B cell (primary cell): ENCODE measurements around the gene IRF2BPL. TPM values are rescaled to one million over a fixed set of nuclear protein-coding genes. Genes with fewer than 3 reads are reported as not detected.
A peak's percentile ranks its signal among the peaks of the same experiment; 100 is the strongest.

ENCODE experiments used
- ATAC-seq: fragments of 200-7000 bp; cut with Tn5 transposase; one replicate; pipeline ENCODE4 v1.10.0; 2021; ENCODE audit warnings: low read depth, mild to moderate bottlenecking, moderate number of reproducible peaks, moderate library complexity
- CTCF ChIA-PET: fragments of 350-600 bp; sonication (Branson Sonifier 250); formaldehyde crosslinking; loops from one replicate; lab custom pipeline; 2021; ENCODE audit warnings: antibody characterized with exemption, inconsistent platforms; lab: Charles Lee
- POLR2A ChIA-PET: fragments of 350-600 bp; sonication (Branson Sonifier 250); formaldehyde crosslinking; loops from one replicate; lab custom pipeline; 2021; ENCODE audit warnings: antibody characterized with exemption; lab: Charles Lee
- DNase-seq: peaks from one replicate; pipeline ENCODE4 v3.0.0; 2013
- H2AFZ ChIP-seq: 2 replicates; pipeline ENCODE4 v1.6.1; 2012; ENCODE audit warnings: mild to moderate bottlenecking, low read depth, low read length; ENCODE audit not compliant: insufficient read depth, poor library complexity, severe bottlenecking
- H3K27ac ChIP-seq, 2 donors: 1 replicate in 1 of 2; 2 replicates in 1 of 2; pipeline ENCODE4 v1.5.1; 2012 to 2013; ENCODE audit warnings: low read length in 2 of 2, mild to moderate bottlenecking in 2 of 2, moderate library complexity in 1 of 2
- H3K27me3 ChIP-seq, 4 experiments: fragments of 200-600 bp in 1 of 4; sonication (generic) in 1 of 4; replicated peaks in 1 of 4; 1 replicate in 2 of 4; 2 replicates in 2 of 4; pipeline versions ENCODE4 v1.6.1 to v1.7.0; 2013 to 2016; ENCODE audit warnings: low read length in 3 of 4, mild to moderate bottlenecking in 2 of 4, mixed read lengths in 1 of 4, moderate library complexity in 1 of 4; ENCODE audit not compliant: insufficient read depth in 4 of 4, control insufficient read depth in 3 of 4; ENCODE audit errors: control extremely low read depth in 1 of 4
- H3K36me3 ChIP-seq, 2 experiments: replicated peaks in 1 of 2; 1 replicate in 1 of 2; 2 replicates in 1 of 2; pipeline versions ENCODE4 v1.6.1 to v1.7.1; 2013; ENCODE audit warnings: low read length in 1 of 2; ENCODE audit not compliant: insufficient read depth in 2 of 2, control insufficient read depth in 1 of 2; ENCODE audit errors: control extremely low read depth in 1 of 2, extremely low read depth in 1 of 2
- H3K4me1 ChIP-seq, 2 donors: fragments of 200-600 bp in 1 of 2; sonication (generic) in 1 of 2; 1 replicate in 1 of 2; 2 replicates in 1 of 2; pipeline versions ENCODE4 v1.5.1 to v1.6.1; 2013 to 2017; ENCODE audit warnings: low read length in 2 of 2; ENCODE audit not compliant: control insufficient read depth in 2 of 2, insufficient read depth in 2 of 2
- H3K4me2 ChIP-seq: replicated peaks from 2 replicates; pipeline ENCODE3; 2012; ENCODE audit warnings: mild to moderate bottlenecking, low read depth, low read length; ENCODE audit not compliant: poor library complexity, severe bottlenecking
- H3K4me3 ChIP-seq, 5 experiments: fragments of 200-600 bp in 1 of 5; sonication (generic) in 1 of 5; 1 replicate in 3 of 5; 2 replicates in 2 of 5; pipeline versions ENCODE4 v1.5.1 to v1.7.0; 2011 to 2016; ENCODE audit warnings: low read length in 4 of 5, mild to moderate bottlenecking in 4 of 5, low read depth in 2 of 5, control low read depth in 1 of 5, moderate library complexity in 1 of 5; ENCODE audit not compliant: insufficient read depth in 1 of 5; ENCODE audit errors: control extremely low read depth in 1 of 5, extremely low read depth in 1 of 5
- H3K79me2 ChIP-seq: fragments of 200-600 bp; sonication (generic); one replicate; pipeline ENCODE4 v1.6.0; 2016; ENCODE audit warnings: low read length; ENCODE audit not compliant: control insufficient read depth, insufficient read depth
- H3K9ac ChIP-seq: fragments of 200-600 bp; sonication (generic); 2 replicates; pipeline ENCODE4 v1.6.1; 2017; ENCODE audit warnings: mild to moderate bottlenecking, low read length, moderate library complexity
- H3K9me3 ChIP-seq, 3 donors: one replicate each; pipeline versions ENCODE4 v1.6.1 to v1.7.1; 2013; ENCODE audit warnings: low read length in 2 of 3; ENCODE audit not compliant: control insufficient read depth in 2 of 3, insufficient read depth in 1 of 3; ENCODE audit errors: control extremely low read depth in 1 of 3
- H4K20me1 ChIP-seq: 2 replicates; pipeline ENCODE4 v1.6.0; 2012; ENCODE audit warnings: mild to moderate bottlenecking, low read length; ENCODE audit not compliant: insufficient read depth, control insufficient read depth, poor library complexity, severe bottlenecking
- H3K27ac Mint-ChIP-seq: one replicate; pipeline ENCODE4 v1.8.0; 2021; ENCODE audit warnings: mixed read lengths
- H3K27me3 Mint-ChIP-seq: one replicate; pipeline ENCODE4 v1.8.0; 2021; ENCODE audit warnings: mixed read lengths
- H3K4me1 Mint-ChIP-seq: one replicate; pipeline ENCODE4 v1.8.0; 2021; ENCODE audit warnings: mixed read lengths
- H3K4me3 Mint-ChIP-seq: one replicate; pipeline ENCODE4 v1.8.0; 2021; ENCODE audit warnings: mixed read lengths
- H3K9me3 Mint-ChIP-seq: one replicate; pipeline ENCODE4 v1.8.0; 2022; ENCODE audit warnings: mixed read lengths; ENCODE audit not compliant: insufficient read depth
- EZH2 ChIP-seq: IDR thresholded peaks from 2 replicates; pipeline ENCODE4 v1.6.1; 2012; ENCODE audit warnings: borderline replicate concordance, low read depth, mild to moderate bottlenecking, moderate library complexity, low read length; ENCODE audit not compliant: insufficient read depth, poor library complexity, severe bottlenecking
- WGBS: methylation state at CpG from one replicate; pipeline ENCODE4 v1.1.5; 2013; ENCODE audit warnings: missing lambda C conversion rate; ENCODE audit not compliant: insufficient coverage; 5-methylcytosine and 5-hydroxymethylcytosine counted together
- intact Hi-C: fragments of 100-400 bp; cut with micrococcal nuclease; formaldehyde crosslinking; loops from one replicate; pipeline ENCODE4 v1.10.0; 2022
- polyA plus RNA-seq: library from polyadenylated mRNA; depleted of rRNA; stranded (reverse); fragments of >200 nt; gene quantifications from 2 replicates; pipeline ENCODE4 v1.2.3, GENCODE V29; 2012
- total RNA-seq, 2 donors: library from RNA; stranded (reverse); fragments of 120-200 nt in 1 of 2; gene quantifications; 1 replicate in 1 of 2; 2 replicates in 1 of 2; pipeline versions ENCODE4 v1.2.3 to v1.2.4, GENCODE V29; 2013 to 2022
- TF ChIP-seq, protein P1 (sequence below): fragments of 200-600 bp; IDR thresholded peaks from one replicate; pipeline ENCODE4 v1.8.0; 2022; ENCODE audit warnings: antibody characterized with exemption, mild to moderate bottlenecking

The IRF2BPL gene
- total and polyA plus RNA-seq, 2 donors (not counting 1 experiment from before 2014, with no cell fraction given) = 27.9 to 34.0 TPM

DNA sequence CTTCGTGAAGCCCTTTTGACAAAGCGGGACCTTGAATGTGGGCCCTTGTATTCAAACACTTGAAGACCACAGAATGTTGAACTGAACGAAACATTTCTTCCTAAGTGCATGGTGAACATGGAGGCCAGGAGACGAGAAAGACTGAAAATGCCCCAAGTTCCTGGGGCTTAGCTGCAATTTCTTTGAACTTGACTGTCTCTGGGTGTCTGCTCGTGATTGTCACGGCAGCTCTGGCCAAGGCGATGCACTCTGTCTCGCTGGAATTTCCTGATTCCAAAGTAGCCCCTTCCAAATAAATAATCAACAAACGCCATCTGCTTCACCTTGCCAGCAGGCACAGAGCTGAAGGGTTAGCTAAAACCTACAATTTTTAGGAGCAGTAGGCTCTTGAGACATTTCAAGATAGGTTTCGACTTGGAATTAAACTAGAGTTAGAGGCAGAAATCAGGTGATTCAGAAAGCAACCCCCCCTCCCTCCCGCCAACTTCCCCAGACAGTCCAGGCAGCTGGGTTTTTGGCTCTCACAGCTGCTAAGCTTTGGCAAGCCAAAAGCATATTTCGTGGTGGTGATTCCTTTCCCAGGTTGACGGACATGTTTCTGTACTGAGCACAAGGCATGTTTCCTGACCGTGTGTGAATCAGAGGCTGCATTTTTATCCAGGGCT lies 13.5 kb upstream of the IRF2BPL start:
- Histone ChIP-seq H3K9me3 (no peaks in the 10 kb centered on the region), H2AFZ (peak overlapping the region; percentile 91), H3K4me1 (peaks cover 60 to 70% of the 10 kb centered on the region in 2 donors), H3K27ac (peak overlapping the region in 1 of 2 donors; percentile 93), H3K4me3 (no peak overlapping the region), H3K4me2 (no peak overlapping the region), H3K27me3 (no peaks in the 10 kb centered on the region), H3K36me3 (no peaks in the 10 kb centered on the region), H3K9ac (no peak overlapping the region), H4K20me1 (no peaks in the 10 kb centered on the region), H3K79me2 (no peaks in the 10 kb centered on the region)
- 56% methylated on average over 10 of the region's 14 CpGs for WGBS
- Mint-ChIP-seq H3K27ac (peak overlapping the region; percentile 98), H3K4me1 (peaks cover 64% of the 10 kb centered on the region), H3K4me3 (peak overlapping the region; percentile 45), H3K9me3 (no peaks in the 10 kb centered on the region), H3K27me3 (no peaks in the 10 kb centered on the region)
- intact Hi-C loops = no loop called here
- ChIA-PET CTCF (interaction anchor here (0.5 to 5.8 kb wide), 11 partner anchors 8 to 166 kb away, joined by 3 to 48 read pairs (median 6); partner anchors contain the start of gene IRF2BPL), POLR2A (interaction anchor here (2.4 kb wide), 1 partner anchor 14 kb away, joined by 15 read pairs; the partner anchor contains the start of gene IRF2BPL)
- ATAC-seq (no peak), DNase-seq (no peak)
- TF ChIP-seq, protein P1, sequence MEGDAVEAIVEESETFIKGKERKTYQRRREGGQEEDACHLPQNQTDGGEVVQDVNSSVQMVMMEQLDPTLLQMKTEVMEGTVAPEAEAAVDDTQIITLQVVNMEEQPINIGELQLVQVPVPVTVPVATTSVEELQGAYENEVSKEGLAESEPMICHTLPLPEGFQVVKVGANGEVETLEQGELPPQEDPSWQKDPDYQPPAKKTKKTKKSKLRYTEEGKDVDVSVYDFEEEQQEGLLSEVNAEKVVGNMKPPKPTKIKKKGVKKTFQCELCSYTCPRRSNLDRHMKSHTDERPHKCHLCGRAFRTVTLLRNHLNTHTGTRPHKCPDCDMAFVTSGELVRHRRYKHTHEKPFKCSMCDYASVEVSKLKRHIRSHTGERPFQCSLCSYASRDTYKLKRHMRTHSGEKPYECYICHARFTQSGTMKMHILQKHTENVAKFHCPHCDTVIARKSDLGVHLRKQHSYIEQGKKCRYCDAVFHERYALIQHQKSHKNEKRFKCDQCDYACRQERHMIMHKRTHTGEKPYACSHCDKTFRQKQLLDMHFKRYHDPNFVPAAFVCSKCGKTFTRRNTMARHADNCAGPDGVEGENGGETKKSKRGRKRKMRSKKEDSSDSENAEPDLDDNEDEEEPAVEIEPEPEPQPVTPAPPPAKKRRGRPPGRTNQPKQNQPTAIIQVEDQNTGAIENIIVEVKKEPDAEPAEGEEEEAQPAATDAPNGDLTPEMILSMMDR = no peak
- TF ChIP-seq EZH2 = no peak
